ENCODE results near the gene FAM153A. TPM values are rescaled to one million over a fixed set of nuclear protein-coding genes. Genes with fewer than 3 reads are reported as not detected.
"Not testable (repeated sequence)": the region's sequence is repeated elsewhere in the genome, so short reads cannot be mapped to it uniquely, and the experiment has no call there.

Gene FAM153A
- not detected in 2 replicates for total RNA-seq

DNA sequence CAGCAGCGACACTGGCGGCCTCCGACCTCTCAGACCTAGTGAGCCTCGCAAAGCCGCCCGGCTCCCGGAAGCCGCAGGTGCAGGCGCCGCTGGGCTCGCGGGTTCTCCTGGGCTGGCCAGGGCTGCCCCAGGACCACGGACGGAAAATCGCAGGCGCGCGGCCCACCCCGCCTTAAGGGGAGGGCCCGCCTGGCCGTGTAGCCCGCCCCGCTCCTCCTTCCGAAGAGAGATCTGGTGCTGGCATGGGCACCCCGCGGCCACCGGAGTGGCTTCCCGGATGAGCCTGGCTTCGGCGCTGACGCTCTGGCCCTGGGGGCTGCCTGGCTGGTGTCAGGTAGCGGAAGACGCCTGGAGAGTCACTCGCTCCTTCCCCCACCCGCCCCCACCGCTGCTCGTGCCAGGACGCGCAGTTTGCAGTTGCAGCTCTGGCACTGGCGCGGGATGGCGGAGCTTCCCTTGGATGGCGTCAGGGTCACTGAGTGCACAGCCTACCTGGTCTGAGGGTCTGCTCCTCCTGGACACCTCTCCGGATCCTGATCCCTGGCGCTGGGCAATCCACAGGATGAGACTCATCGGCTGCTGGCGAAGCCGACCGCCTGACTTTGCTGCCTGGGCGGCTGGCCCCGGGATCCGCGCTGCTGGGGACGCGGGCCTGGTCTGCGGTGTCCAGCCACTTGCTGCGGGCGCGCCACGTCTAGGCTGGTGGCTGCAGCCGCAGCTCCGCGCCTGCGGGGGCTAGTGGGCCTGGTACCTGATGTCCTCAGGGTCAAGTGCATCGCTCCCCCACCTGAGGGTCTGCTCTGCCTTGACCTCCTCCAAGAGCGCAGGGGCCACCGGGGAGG is at the start of gene FAM153A:
Gene FAM153A (minus strand): TSS at position 108 of the 842 bp plus-strand sequence.
- not testable (repeated sequence) for DNase-seq (ENCODE audit: extremely low read depth, low read depth, low spot score)

DNA sequence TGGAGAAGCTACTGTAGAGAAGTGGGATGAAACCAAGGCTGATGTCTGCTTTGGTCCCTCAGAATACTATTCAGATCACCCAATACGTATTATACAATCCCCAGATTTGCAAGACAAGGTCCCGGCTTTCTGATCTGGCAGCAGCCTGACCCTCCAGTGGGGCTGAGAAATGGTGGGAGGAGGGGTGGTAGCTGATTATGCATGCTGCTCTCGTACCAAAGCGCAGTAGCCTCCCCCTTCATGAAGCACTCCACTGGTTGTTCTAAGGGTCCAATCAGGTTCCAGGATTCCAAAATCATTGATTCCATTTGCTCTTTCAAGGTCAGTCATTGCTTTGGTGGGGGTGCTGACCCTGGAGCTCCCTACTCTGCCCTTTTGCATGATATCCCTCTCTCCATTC is 49.6 kb upstream of the FAM153A start:
- not testable (repeated sequence) for DNase-seq (ENCODE audit: extremely low read depth, low read depth, low spot score)

DNA sequence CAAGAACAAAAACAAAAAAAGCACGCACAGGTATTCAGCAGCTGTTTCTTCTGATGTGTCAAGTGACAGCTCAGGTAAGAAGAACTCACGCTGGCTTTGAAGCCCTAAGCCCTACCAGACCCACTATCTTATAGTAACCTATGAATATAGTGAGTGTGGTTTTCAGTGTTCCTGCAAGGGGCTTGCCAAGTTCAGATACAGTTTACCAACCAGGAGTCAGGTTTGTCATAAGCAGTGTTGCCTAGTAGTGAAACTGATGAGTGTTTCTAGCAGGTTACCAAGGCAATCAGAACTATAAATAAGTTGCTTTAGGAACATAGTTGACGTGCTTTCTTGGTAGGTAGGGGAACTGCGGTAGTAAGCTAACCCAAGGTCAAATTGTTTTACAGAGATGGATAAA is 43.4 kb upstream of the FAM153A start:
- DNase-seq (ENCODE audit: extremely low read depth, low read depth, low spot score): not testable (repeated sequence)

DNA sequence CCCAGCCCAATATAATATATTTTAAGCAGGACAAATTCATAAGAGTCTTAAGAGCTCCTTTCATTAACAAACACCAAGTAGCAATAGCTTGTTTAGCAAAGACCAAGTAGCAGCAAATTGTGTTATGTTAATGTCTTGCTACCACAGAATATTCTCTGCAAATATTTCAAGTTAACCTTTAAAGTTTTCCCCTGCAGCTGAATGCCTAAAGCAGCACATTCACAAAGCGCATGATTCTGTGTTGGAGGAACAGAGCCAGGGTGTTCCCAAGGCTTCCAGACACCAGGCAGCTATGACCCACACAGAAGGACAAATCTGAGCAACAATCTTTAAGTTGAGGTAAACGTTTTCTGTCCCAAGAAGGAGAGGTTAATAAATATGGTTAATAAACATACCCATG is 42.1 kb upstream of the FAM153A start:
- DNase-seq (ENCODE audit: extremely low read depth, low read depth, low spot score): not testable (repeated sequence)

DNA sequence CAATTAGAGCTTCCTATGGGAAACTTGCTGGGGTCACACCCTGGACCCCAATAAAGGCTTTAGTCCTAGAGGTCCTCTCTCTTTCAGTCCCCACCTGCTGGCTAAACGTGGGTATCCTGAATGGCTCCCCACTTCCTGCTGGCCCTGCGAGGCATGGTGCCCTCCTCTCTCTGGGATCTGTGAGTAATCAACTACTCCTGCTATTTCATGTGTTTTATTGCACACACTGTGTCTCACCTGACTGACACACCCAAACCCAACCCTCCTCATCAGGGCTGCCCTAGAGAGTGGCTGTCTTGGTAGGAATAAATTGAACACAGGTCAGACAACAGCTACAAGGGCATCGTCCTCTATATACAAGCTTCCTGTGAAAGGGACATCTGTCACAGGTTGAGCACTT is 39.8 kb upstream of the FAM153A start:
- DNase-seq (ENCODE audit: extremely low read depth, low read depth, low spot score): not testable (repeated sequence)

DNA sequence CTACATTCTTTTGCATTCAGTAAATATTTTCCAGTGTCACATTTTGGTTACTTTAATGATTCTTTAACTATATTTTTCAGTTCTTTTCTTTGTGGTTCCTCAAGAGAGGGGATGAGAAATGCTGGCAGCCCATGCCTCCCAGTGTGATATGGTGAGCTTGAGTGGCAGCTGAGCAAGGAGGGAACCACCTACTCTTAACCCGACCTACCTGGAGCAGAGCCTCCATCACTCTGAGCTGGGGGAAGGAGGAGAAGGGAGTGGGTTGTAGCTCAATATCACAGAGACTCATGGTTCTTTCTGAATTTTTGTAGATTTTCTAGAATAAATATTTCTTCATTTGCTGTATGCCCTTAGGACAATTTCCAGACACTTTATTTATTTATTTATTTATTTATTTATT is 37.0 kb upstream of the FAM153A start:
- DNase-seq (ENCODE audit: extremely low read depth, low read depth, low spot score): not testable (repeated sequence)

DNA sequence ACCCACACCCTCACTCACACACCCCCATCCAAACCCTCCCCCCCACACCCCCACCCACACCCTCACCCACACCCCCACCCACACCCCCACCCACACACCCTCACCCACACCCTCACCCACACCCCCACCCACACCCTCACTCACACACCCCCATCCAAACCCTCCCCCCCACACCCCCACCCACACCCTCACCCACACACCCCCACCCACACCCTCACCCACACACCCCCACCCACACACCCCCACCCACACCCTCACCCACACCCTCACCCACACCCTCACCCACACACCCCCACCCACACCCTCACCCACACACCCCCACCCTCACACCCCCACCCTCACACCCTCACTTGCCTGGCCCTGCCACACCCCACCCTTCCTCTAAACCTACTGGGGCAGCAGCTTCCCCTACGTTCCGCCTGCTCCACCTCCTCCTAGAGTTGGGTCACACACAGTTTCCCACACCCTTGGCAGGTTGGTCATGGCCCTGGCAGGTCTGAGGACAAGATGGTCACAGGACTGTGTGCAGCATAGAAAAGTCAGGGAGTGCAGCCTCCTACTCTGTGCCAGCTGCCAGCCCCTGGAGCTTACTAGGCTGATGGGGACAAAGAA is 30.2 kb upstream of the FAM153A start:
- not testable (repeated sequence) for DNase-seq (ENCODE audit: extremely low read depth, low read depth, low spot score)

DNA sequence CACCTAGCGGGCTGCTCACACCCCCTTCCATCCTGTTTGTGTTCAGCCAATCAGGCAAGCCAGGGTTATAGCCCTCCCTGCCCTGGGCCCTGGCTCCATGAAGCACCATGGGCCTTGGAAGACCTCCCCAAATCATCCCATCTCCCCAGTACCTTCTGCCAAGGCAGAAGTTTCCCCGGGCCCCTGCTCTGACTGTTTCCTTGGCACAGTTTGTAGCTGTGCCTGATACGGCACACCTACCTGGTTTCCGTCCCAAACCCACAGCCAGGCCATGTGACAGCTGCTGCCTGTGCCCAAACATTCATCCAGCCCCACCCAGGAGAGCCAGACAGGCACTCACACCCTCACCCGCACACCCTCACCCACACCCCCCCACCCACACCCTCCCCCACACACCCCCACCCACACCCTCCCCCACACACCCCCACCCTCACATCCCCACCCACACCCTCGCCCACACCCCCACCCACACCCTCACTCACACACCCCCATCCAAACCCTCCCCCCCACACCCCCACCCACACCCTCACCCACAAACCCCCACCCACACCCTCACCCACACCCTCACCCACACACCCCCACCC is 29.6 kb upstream of the FAM153A start:
- not testable (repeated sequence) for DNase-seq (ENCODE audit: extremely low read depth, low read depth, low spot score)

DNA sequence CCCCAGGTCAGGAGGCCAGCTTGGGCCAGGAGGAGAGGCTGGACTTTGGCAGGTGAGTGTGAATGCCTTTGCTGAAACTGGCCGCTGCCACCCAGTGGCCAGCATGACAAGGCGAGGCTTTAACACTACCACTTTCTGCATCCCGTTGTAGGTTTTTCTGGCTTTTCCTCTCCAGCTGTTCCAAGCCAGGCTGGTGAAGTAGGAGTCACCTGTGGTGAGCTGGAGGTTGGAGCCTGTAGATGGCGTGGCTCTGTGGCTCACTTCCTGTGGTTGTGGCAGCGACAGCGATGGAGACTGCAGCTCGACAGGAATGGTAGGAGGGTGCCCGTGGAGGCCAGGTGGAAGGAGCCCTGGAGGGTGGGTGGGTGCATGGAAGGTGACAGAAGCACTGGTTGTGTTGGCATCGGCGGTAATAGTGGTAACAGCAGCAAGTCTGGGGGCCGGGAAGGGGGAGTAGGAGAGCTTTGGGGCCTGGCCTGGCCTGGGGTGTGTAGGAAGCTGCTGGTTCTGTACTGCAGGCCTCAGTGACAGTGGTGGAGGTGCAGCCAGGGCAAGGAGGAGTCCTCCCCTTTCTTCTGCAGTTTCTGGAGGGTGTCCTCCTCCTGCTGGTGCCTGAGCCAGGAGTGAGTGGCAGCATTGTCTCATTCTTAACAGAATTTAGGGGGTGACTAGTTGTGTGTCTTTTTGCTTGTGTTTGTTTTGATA is 26.7 kb upstream of the FAM153A start:
- DNase-seq (ENCODE audit: extremely low read depth, low read depth, low spot score): not testable (repeated sequence)

DNA sequence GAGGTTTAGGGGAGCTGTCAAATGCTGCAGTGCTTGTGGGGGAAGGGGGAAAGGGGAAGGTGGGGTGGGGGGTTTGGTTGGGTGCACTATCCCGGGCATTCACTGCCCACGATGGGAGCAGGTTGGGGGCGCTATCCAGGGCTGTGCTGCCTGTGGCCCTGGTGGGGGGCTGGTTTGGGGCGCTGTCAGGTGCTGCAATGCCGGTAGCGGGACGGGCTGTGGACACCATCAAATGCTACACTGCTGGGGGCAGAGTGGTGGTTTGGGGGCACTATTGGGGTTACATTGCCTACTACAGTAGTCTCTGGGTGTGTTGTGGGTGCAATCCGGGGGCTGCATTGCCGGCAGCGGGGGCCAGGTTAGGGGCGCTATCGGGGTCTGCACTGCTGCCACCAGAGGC is 25.7 kb upstream of the FAM153A start:
- DNase-seq (ENCODE audit: extremely low read depth, low read depth, low spot score): not testable (repeated sequence)

DNA sequence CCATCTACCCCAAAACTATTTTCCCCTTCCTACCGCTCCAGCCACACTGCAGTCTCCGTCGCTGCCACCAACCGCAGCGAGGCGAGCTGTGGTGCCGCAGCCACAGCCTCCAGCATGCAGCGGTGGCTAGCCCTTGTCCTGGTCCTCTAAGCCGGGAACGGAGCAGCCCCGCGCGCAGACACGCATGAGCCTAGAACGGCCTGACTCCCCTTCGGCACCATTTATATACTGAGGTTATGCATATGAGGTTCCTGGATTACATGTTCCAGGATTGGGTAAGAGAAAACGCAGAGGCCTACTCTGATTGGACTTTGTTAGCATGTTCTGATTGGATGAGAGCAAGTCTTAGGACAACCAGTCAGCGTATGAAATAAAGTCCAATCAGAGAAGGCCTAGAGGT is 24.6 kb upstream of the FAM153A start:
- DNase-seq (ENCODE audit: extremely low read depth, low read depth, low spot score): not testable (repeated sequence)

DNA sequence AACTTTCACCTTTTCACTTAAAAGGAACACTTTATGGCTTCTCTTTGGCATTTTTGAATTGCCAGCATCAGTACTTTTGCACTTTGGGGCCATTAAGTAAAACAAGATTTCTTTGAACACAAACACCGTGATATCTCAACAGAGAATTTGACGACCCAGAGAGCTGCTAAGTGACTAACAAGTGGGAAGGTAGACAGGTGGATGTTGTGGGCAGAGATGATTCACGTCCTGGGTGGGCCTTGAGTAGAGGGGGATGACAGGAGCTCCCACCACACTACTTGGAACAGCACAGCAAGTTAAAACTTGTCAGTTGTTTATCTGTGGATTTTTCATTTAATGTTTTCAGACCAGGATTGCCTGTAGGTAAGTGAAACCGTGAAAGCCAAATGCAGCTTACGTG is 18.7 kb upstream of the FAM153A start:
- DNase-seq (ENCODE audit: extremely low read depth, low read depth, low spot score): not testable (repeated sequence)

DNA sequence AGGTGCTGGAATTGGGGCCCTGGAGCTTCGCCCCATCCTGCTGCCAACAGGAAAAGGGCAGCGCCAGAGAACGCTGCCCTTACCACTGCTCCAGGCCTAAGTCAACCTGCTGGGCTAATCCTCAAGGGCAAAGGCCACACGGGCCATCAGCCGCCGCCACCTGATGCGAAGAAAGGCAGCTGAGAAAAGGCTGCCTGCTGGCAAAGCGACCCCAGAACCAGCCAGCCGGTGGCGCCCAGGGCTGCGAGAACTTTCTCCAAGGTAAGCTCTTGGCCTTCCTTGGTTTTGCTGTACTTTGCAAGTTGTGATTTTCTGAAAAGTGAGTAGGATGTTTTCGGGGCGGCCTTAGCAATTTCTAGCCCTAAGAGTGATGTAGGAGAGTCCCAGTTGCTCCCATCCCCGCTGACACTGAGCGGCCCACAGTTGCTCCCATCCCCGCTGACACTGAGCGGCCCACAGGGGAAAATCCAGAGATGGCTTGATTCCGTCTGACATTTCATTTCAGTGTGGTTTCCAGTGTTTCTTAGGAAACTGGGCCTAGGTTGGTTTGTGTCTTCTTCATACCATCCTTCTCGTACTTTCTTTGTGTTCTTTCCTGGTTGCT is 15.6 kb upstream of the FAM153A start:
- DNase-seq (ENCODE audit: extremely low read depth, low read depth, low spot score): not testable (repeated sequence)

DNA sequence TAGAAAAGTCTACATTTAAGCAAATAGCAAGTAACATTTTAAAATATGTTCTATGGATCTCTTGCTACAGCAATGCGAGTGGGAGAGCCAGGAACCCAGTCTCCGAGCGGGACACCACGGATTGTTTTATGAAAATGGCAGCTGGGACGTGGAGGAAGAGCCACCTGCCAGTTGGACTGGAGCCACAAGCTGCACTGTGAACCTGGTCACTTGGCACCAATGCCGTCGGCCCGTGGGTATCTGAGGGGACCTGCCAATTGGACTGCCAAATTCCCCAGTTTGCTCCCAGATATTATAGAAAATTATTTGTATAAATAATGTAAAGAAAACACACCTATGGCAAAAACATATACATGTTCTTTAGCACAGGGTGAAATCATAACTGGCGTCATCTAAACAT is 10.6 kb upstream of the FAM153A start:
- DNase-seq (ENCODE audit: extremely low read depth, low read depth, low spot score): not testable (repeated sequence)

DNA sequence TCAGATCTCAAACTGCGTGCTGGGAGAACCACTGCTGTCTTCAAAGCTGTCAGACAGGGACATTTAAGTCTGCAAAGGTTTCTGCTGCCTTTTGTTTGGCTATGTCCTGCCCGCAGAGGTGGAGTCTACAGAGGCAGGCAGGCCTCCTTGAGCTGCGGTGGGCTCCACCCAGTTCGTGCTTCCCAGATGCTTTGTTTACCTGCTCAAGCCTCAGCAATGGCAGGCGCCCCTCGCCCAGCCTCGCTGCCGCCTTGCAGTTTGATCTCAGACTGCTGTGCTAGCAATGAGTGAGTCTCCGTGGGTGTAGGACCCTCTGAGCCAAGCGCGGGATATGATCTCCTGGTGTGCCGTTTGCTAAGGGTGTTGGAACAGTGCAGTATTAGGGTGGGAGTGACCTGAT is 8.9 kb upstream of the FAM153A start:
- not testable (repeated sequence) for DNase-seq (ENCODE audit: extremely low read depth, low read depth, low spot score)

DNA sequence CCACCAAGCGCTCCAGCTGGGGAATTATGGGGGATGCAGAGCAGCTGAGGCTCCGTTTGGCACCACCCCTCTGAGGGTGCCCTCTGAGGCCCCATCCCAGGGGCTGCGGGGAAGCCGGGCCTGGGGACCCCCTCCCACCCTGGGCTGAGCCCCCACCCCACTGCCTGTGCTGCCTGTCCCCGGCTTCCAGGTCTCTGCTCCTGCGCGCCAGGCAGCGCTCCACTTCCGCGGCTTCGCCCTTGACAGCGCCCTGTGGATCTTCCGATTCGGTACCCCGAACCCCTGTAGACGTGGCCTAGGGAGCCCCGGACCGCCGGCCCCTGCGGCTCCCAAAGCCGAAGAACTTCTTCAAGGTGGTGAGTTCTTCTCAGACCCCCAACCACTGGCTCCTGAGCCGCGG is 530 bp downstream of the FAM153A start:
- not testable (repeated sequence) for DNase-seq (ENCODE audit: extremely low read depth, low read depth, low spot score)

DNA sequence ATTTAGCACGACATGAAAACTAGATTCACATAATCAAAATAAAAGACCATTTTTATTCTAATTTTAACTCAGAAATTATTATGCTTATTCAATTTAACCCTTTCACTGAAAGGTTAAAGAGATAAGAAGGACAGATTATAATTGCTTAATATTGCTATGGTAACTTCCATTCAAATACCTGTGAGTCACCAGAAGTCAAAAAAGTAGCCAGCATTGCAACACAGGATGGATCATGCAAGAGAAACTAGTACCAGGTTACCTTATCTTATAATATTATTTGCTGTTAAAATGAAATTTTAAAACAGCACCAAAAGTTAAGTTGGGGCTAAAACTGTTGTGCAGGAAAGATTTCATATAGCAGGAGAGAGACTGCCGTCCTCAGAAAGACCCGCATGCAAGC is 11.5 kb downstream of the FAM153A start:
- not testable (repeated sequence) for DNase-seq (ENCODE audit: extremely low read depth, low read depth, low spot score)

DNA sequence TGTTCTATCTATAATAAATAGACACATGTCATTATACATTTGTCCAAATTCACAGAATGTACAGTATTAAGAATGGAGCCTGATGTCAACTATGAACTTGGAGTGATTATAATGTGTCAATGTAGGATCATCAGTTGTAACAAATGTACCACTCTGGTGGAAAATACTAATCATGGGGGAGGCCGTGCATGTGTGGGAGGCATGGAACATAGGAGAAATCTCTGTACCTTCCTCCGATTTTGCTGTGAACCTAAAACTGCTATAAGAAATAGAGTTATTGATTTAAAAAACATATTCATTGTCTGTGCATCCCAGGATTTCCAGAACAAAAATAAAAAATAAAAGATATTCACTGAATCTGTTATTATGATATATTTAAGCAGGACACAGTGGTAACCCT is 12.1 kb downstream of the FAM153A start:
- DNase-seq (ENCODE audit: extremely low read depth, low read depth, low spot score): not testable (repeated sequence)

DNA sequence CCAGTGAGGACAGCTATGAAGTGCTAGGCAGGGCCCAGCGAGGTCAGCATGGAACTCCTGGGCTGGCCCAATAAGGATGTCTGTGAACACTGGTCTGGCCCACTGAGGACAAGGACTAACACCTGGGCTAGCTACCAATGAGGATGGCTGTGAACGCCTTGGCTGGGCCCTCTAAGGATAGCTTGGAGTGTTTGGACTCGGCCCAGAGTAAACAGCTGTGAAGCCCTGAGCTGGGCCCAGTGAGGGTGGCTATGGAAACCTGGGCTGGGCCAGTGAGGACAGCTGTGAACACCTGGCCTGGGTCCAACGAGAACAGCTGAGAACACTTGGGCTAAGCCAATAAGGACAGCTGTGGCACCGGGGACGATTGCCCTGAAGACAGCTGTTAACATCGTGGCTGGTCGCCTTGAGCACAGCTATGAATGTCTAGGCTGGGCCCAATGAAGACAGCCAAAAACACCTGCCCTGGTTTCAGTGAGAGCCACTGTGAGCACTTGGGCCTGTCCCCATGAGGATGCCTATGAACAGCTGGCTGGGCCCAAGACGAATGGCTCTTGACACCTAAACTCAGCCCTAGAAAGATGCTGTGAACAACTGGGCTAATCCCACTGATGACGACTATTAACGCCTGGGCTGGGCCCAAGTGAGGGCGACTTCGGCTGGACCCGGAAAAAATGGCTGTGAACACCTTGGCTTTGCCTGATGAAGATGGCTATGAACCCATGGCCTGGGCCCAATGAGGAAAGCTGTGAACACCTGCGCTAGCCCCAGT is 18.8 kb downstream of the FAM153A start:
- DNase-seq (ENCODE audit: extremely low read depth, low read depth, low spot score): not testable (repeated sequence)

DNA sequence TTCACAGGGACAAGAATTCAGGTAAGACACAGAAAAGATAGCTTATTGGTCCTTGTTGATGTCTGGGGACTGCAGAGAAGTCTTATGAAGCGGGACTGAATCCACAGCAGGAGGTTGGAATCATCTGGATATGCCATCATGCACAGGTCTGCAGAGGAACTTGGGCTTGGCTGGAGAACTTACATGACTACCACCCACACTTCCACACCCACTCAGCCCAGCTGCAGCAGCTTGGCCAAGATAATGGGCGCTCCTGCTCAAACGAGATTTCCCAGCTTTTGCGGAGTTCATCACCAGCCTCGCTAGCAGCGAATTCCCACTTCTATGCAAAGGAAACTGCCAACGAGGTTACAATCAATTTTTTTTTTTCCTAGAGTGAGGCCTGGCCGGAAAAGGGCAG is 21.7 kb downstream of the FAM153A start:
- DNase-seq (ENCODE audit: extremely low read depth, low read depth, low spot score): not testable (repeated sequence)

Data from glomerular endothelial cell (primary cell).